CD4-positive, CD25-positive, alpha-beta regulatory T cell (primary cell): ENCODE data around the gene XKRX. TPM values are rescaled to one million over a fixed set of nuclear protein-coding genes. Genes with fewer than 3 reads are reported as not detected.

Experiments used
- ATAC-seq, 2 donors: fragments of 150-1000 bp; cut with Tn5 transposase; one replicate each; pipeline ENCODE4 v1.10.0; 2021; ENCODE audit warnings: low read depth in 2 of 2, moderate number of reproducible peaks in 2 of 2, moderate library complexity in 1 of 2
- DNase-seq, 3 donors: peaks; one replicate each; pipeline versions ENCODE4 v3.0.0 to v3.0.0-alpha.2; 2012 to 2022; ENCODE audit warnings: mixed read lengths in 1 of 3
- H3K27ac ChIP-seq: one replicate; pipeline ENCODE4 v1.7.0; 2013; ENCODE audit warnings: mild to moderate bottlenecking, low read length; ENCODE audit not compliant: insufficient read depth, poor library complexity, severe bottlenecking
- H3K27me3 ChIP-seq: one replicate; pipeline ENCODE4 v1.7.0; 2013; ENCODE audit warnings: low read length; ENCODE audit not compliant: control insufficient read depth, insufficient read depth
- H3K36me3 ChIP-seq: one replicate; pipeline ENCODE4 v1.7.0; 2013; ENCODE audit warnings: mild to moderate bottlenecking, low read length, moderate library complexity; ENCODE audit not compliant: control insufficient read depth, insufficient read depth
- H3K4me1 ChIP-seq: 2 replicates; pipeline ENCODE4 v1.7.0; 2013; ENCODE audit warnings: mild to moderate bottlenecking, low read length; ENCODE audit not compliant: insufficient read depth, control insufficient read depth, poor library complexity, severe bottlenecking
- H3K4me3 ChIP-seq: one replicate; pipeline ENCODE4 v1.7.0; 2013; ENCODE audit warnings: low read depth, mild to moderate bottlenecking, low read length, moderate library complexity
- H3K9me3 ChIP-seq, 2 experiments: 1 replicate in 1 of 2; 2 replicates in 1 of 2; pipeline ENCODE4 v1.7.0; 2013; ENCODE audit warnings: low read length in 2 of 2, mild to moderate bottlenecking in 1 of 2, moderate library complexity in 1 of 2; ENCODE audit not compliant: control insufficient read depth in 2 of 2
- H3K27ac Mint-ChIP-seq, 3 donors: one replicate each; pipeline ENCODE4 v1.8.0; 2020 to 2022; ENCODE audit warnings: mild to moderate bottlenecking in 3 of 3, mixed read lengths in 3 of 3, moderate library complexity in 2 of 3
- H3K27me3 Mint-ChIP-seq: one replicate; pipeline ENCODE4 v1.8.0; 2022; ENCODE audit warnings: mild to moderate bottlenecking, mixed read lengths
- H3K36me3 Mint-ChIP-seq: one replicate; pipeline ENCODE4 v1.8.0; 2020; ENCODE audit warnings: mixed read lengths
- H3K4me1 Mint-ChIP-seq, 4 donors: one replicate each; pipeline ENCODE4 v1.8.0; 2020 to 2022; ENCODE audit warnings: mixed read lengths in 4 of 4, mild to moderate bottlenecking in 1 of 4
- H3K4me3 Mint-ChIP-seq, 4 donors: one replicate each; pipeline ENCODE4 v1.8.0; 2020 to 2022; ENCODE audit warnings: mild to moderate bottlenecking in 4 of 4, mixed read lengths in 4 of 4, moderate library complexity in 3 of 4
- H3K9me3 Mint-ChIP-seq, 7 donors: one replicate each; pipeline ENCODE4 v1.8.0; 2020 to 2022; ENCODE audit warnings: mixed read lengths in 7 of 7, mild to moderate bottlenecking in 3 of 7, moderate library complexity in 2 of 7
- polyA plus RNA-seq, 4 donors: library from polyadenylated mRNA; unstranded; fragments of 300-500 nt; fragmentation: Illumina TruSeq; gene quantifications; one replicate each; pipeline ENCODE4 v1.2.3, GENCODE V29; 2021
- total RNA-seq: library from RNA; stranded (reverse); gene quantifications from one replicate; pipeline ENCODE4 v1.2.3, GENCODE V29; 2022

XKRX gene
- total RNA-seq (1.2 TPM), polyA plus RNA-seq (under 1 TPM in 3 of 4 donors, not detected in 1; 0.07 to 0.49 (median 0.44) TPM)

DNA sequence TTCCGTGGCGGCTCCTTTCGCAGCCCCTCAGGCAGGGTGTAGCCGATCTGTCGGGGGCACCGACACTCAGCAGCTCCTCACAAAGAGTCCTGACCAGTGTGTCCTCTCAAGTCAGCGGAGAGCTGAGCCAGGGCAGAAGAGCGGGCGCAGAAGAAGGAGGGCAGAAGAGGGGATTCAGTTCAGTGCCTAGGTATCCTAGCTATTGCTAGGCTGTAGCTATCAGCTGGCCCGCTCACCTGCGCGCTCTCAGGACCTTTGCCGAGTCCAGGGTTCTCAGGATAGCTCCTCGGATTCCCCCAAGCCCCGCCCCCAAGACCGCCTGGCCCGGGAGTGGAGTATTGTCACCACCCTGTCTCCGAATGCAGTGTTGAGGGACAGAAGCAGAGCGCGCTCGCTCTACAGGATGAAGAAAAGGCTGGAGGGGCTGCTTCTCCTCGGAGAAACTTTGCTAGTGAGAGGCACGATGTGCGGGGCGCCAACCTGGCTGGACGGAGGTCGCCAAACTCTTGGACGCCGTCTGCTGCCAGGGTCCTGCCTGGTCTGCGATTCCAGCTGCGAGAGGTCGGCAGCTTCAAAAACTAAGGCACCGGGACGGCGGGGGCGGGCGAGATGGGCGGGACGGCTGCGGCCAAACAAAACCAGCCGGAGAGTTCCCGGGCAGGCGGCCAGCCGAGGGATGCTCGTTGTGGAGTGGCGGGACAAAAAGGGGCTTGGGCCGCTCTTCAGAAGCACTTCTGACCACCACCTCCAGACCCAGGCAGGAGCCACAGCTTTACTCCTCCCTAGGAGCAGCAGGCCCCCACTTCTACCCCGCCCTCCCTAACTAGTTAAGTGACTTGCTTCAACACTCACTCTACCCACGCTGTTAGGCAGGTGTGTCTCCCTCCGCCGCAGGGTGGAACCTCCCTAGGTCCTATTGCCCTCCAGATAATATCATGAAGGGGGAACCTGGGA lies at the start of gene XKRX:
XKRX (minus strand) TSS at position 258 of the 954 bp plus-strand sequence. CDS start 613 bp downstream, outside the sequence.
- peak; percentile 5 to 50 (median 38) for DNase-seq
- peaks cover 10% of the 10 kb centered on the region for H3K4me1 ChIP-seq
- H3K9me3 ChIP-seq = no peaks in the 10 kb centered on the region
- Mint-ChIP-seq H3K27ac (peak within 1 kb of the TSS in 2 of 3 donors; percentile 75 to 83), H3K9me3 (peaks cover 0 to 5% (median 0%) of the 10 kb centered on the region in 7 donors), H3K36me3 (no peaks in the 10 kb centered on the region), H3K27me3 (no peaks in the 10 kb centered on the region), H3K4me1 (peaks cover 5 to 23% (median 13%) of the 10 kb centered on the region in 4 donors), H3K4me3 (peak within 1 kb of the TSS; percentile 90 to 94 (median 92))
- H3K27ac ChIP-seq = no peak within 1 kb of the TSS
- no peaks in the 10 kb centered on the region for H3K36me3 ChIP-seq
- peak within 1 kb of the TSS; percentile 64 for H3K4me3 ChIP-seq
- ATAC-seq = peak; percentile 82 to 85
- no peaks in the 10 kb centered on the region for H3K27me3 ChIP-seq

DNA sequence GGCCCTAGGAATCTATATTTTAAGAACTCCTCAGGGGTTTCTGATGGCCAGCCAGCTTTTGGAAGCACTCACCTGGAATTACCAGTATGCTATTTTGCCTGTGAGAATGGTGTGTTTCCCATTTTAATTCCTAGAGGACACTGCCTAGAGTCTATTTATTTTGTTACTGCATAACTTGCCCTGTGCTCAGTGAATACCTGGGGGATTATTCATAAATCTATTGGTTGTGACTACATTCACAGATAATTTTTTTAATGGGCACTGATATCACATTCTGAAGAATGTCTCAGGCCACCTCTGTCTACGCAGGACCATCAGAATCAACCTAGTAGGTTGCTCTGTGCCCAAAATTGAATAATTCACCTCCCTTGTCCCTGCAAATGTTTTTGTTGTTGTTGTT lies 47.5 kb upstream of the XKRX start:
- H3K27me3 ChIP-seq = no peaks in the 10 kb centered on the region
- Mint-ChIP-seq H3K36me3 (peaks cover 4% of the 10 kb centered on the region), H3K4me1 (peaks cover 0 to 5% (median 2%) of the 10 kb centered on the region in 4 donors), H3K4me3 (no peak overlapping the region), H3K9me3 (peaks cover 0 to 5% (median 0%) of the 10 kb centered on the region in 7 donors), H3K27me3 (no peaks in the 10 kb centered on the region), H3K27ac (peak overlapping the region in 1 of 3 donors; percentile 57)
- no peak for DNase-seq
- no peak overlapping the region for H3K27ac ChIP-seq
- no peaks in the 10 kb centered on the region for H3K36me3 ChIP-seq
- H3K9me3 ChIP-seq = no peaks in the 10 kb centered on the region
- H3K4me3 ChIP-seq = no peak overlapping the region
- no peak for ATAC-seq
- no peaks in the 10 kb centered on the region for H3K4me1 ChIP-seq

DNA sequence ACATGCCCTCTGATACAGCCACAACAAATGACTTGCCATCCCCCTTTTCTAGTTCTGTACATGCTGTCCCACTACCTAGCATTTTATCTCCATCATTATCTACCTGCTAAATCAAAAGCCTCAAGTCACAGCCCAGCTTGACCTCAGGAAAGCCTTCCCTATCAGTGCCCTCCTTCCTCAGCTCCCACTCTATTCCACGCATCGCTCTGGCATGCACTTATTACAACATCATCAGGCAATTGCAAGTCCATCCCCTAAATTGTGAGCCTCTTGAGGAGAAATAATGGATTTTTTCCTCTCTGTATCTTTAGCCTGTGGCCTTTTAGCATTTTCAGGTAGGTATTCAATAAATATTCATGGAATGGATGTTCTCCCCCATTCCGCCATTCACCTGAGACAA lies 46.5 kb upstream of the XKRX start:
- H3K4me3 Mint-ChIP-seq = no peak overlapping the region
- no peak overlapping the region for H3K27ac ChIP-seq
- H3K27ac Mint-ChIP-seq = no peak overlapping the region
- H3K9me3 Mint-ChIP-seq = peaks cover 0 to 5% (median 0%) of the 10 kb centered on the region in 7 donors
- no peaks in the 10 kb centered on the region for H3K27me3 Mint-ChIP-seq
- DNase-seq (no peak), ATAC-seq (no peak)
- peaks cover 4% of the 10 kb centered on the region for H3K36me3 Mint-ChIP-seq
- no peaks in the 10 kb centered on the region for H3K36me3 ChIP-seq
- peaks cover 0 to 5% (median 2%) of the 10 kb centered on the region in 4 donors for H3K4me1 Mint-ChIP-seq
- H3K4me3 ChIP-seq = no peak overlapping the region
- H3K9me3 ChIP-seq = no peaks in the 10 kb centered on the region
- H3K27me3 ChIP-seq = no peaks in the 10 kb centered on the region
- no peaks in the 10 kb centered on the region for H3K4me1 ChIP-seq

- Mint-ChIP-seq H3K27ac (no peak overlapping the region), H3K27me3 (no peaks in the 10 kb centered on the region), H3K4me3 (no peak overlapping the region), H3K4me1 (no peaks in the 10 kb centered on the region), H3K9me3 (peaks cover 0 to 3% (median 0%) of the 10 kb centered on the region in 7 donors), H3K36me3 (peaks cover 5% of the 10 kb centered on the region)
- Histone ChIP-seq H3K27me3 (no peaks in the 10 kb centered on the region), H3K9me3 (no peaks in the 10 kb centered on the region), H3K36me3 (no peaks in the 10 kb centered on the region), H3K4me3 (no peak overlapping the region), H3K4me1 (no peaks in the 10 kb centered on the region), H3K27ac (no peak overlapping the region)
- no peak for ATAC-seq
- no peak for DNase-seq
These were observed 44.7 kb upstream of the XKRX start for GRCh38 chrX:100973411-100973810.

- H3K27me3 Mint-ChIP-seq = no peaks in the 10 kb centered on the region
- no peak for DNase-seq
- H3K4me1 Mint-ChIP-seq = no peaks in the 10 kb centered on the region
- Histone ChIP-seq H3K27ac (no peak overlapping the region), H3K27me3 (no peaks in the 10 kb centered on the region), H3K4me3 (no peak overlapping the region), H3K4me1 (no peaks in the 10 kb centered on the region), H3K36me3 (no peaks in the 10 kb centered on the region), H3K9me3 (no peaks in the 10 kb centered on the region)
- ATAC-seq = no peak
- H3K27ac Mint-ChIP-seq = no peak overlapping the region
- peaks cover 0 to 5% (median 0%) of the 10 kb centered on the region in 7 donors for H3K9me3 Mint-ChIP-seq
- no peak overlapping the region for H3K4me3 Mint-ChIP-seq
- peaks cover 6% of the 10 kb centered on the region for H3K36me3 Mint-ChIP-seq
These were observed 41.2 kb upstream of the XKRX start for GRCh38 chrX:100969936-100970335.

DNA sequence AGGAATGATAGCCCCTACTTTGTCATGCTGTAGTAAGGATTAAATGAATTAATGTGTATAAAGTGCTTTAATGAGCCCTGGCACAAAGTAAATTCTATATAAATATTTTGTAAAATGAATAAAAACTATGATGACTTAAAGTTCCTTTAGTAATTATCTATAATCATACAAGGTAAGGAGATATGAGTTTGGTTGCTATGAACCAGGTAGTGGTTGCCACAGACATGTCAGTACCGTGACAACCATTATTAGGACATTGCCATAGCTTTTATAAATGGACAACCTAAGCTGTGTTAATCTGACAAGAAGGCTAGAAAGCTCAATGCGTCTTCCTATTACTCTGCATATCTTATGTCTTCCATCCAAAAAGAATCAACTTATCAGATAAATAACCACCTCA lies 40.7 kb upstream of the XKRX start, which contains the start of gene ARL13A:
ARL13A (plus strand) TSS at position 301 of the 400 bp plus-strand sequence. CDS start 3,982 bp downstream, outside the sequence.
- Mint-ChIP-seq H3K4me3 (no peak within 1 kb of the TSS), H3K36me3 (peaks cover 4% of the 10 kb centered on the region), H3K4me1 (no peaks in the 10 kb centered on the region), H3K9me3 (peaks cover 0 to 3% (median 0%) of the 10 kb centered on the region in 7 donors), H3K27ac (no peak within 1 kb of the TSS), H3K27me3 (no peaks in the 10 kb centered on the region)
- no peak within 1 kb of the TSS for H3K4me3 ChIP-seq
- DNase-seq (no peak), ATAC-seq (no peak)
- H3K36me3 ChIP-seq = no peaks in the 10 kb centered on the region
- no peaks in the 10 kb centered on the region for H3K4me1 ChIP-seq
- no peak within 1 kb of the TSS for H3K27ac ChIP-seq
- H3K9me3 ChIP-seq = no peaks in the 10 kb centered on the region
- H3K27me3 ChIP-seq = no peaks in the 10 kb centered on the region

- Mint-ChIP-seq H3K9me3 (peaks cover 0 to 3% (median 0%) of the 10 kb centered on the region in 7 donors), H3K4me3 (no peak overlapping the region), H3K27ac (no peak overlapping the region), H3K27me3 (no peaks in the 10 kb centered on the region), H3K4me1 (no peaks in the 10 kb centered on the region), H3K36me3 (peaks cover 4% of the 10 kb centered on the region)
- Histone ChIP-seq H3K36me3 (no peaks in the 10 kb centered on the region), H3K27ac (no peak overlapping the region), H3K4me3 (no peak overlapping the region), H3K27me3 (no peaks in the 10 kb centered on the region), H3K9me3 (no peaks in the 10 kb centered on the region), H3K4me1 (no peaks in the 10 kb centered on the region)
- ATAC-seq (no peak), DNase-seq (no peak)
These were observed 35.6 kb upstream of the XKRX start for GRCh38 chrX:100964362-100964761.
